ENCODE results near the gene DDX27. TPM values are rescaled to one million over a fixed set of nuclear protein-coding genes. Genes with fewer than 3 reads are reported as not detected.

The DDX27 gene
- total and polyA plus RNA-seq, 2 of the 13 experiments (the other 11 are each of a cell fraction or from before 2014, with no cell fraction given), result 42.6 to 72.8 TPM

DNA sequence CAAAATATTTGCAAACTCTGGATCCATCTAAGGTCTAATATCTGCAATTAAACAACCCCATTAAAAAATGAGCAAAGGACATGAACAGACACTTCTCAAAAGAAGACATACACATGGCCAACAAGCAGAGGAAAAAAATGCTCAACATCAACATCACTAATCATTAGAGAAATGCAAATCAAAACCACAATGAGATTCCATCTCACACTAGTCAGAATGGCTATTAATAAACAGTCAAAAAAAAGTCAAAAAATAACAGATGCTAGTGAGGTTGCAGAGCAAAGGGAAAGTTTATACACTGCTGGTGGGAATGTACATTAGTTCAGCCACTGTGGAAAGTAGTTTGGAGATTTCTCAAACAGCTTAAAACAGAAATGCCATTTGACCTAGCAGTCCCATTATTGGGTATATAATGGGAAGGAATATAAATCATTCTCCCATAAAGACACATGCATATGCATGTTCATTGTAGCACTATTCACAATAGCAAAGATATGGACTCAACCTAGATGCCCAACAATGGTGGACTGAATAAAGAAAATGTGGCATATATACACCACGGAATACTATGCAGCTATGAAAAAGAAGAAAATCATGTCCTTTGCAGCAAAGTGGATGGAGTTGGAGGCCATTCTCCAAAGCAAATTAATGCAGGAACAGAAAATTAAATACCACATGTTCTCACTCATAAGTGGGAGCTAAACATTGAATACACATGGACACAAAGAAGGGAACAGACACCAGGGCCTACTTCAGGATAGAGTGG, 49.6 kb downstream of the DDX27 start (continued):
- TF ChIP-seq, protein P1, sequence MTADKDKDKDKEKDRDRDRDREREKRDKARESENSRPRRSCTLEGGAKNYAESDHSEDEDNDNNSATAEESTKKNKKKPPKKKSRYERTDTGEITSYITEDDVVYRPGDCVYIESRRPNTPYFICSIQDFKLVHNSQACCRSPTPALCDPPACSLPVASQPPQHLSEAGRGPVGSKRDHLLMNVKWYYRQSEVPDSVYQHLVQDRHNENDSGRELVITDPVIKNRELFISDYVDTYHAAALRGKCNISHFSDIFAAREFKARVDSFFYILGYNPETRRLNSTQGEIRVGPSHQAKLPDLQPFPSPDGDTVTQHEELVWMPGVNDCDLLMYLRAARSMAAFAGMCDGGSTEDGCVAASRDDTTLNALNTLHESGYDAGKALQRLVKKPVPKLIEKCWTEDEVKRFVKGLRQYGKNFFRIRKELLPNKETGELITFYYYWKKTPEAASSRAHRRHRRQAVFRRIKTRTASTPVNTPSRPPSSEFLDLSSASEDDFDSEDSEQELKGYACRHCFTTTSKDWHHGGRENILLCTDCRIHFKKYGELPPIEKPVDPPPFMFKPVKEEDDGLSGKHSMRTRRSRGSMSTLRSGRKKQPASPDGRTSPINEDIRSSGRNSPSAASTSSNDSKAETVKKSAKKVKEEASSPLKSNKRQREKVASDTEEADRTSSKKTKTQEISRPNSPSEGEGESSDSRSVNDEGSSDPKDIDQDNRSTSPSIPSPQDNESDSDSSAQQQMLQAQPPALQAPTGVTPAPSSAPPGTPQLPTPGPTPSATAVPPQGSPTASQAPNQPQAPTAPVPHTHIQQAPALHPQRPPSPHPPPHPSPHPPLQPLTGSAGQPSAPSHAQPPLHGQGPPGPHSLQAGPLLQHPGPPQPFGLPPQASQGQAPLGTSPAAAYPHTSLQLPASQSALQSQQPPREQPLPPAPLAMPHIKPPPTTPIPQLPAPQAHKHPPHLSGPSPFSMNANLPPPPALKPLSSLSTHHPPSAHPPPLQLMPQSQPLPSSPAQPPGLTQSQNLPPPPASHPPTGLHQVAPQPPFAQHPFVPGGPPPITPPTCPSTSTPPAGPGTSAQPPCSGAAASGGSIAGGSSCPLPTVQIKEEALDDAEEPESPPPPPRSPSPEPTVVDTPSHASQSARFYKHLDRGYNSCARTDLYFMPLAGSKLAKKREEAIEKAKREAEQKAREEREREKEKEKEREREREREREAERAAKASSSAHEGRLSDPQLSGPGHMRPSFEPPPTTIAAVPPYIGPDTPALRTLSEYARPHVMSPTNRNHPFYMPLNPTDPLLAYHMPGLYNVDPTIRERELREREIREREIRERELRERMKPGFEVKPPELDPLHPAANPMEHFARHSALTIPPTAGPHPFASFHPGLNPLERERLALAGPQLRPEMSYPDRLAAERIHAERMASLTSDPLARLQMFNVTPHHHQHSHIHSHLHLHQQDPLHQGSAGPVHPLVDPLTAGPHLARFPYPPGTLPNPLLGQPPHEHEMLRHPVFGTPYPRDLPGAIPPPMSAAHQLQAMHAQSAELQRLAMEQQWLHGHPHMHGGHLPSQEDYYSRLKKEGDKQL (CRISPR knock-in tag; IDR thresholded peaks at IDR 0.05; ENCODE audit: low read depth), result no peak
- TF ChIP-seq, protein P2, sequence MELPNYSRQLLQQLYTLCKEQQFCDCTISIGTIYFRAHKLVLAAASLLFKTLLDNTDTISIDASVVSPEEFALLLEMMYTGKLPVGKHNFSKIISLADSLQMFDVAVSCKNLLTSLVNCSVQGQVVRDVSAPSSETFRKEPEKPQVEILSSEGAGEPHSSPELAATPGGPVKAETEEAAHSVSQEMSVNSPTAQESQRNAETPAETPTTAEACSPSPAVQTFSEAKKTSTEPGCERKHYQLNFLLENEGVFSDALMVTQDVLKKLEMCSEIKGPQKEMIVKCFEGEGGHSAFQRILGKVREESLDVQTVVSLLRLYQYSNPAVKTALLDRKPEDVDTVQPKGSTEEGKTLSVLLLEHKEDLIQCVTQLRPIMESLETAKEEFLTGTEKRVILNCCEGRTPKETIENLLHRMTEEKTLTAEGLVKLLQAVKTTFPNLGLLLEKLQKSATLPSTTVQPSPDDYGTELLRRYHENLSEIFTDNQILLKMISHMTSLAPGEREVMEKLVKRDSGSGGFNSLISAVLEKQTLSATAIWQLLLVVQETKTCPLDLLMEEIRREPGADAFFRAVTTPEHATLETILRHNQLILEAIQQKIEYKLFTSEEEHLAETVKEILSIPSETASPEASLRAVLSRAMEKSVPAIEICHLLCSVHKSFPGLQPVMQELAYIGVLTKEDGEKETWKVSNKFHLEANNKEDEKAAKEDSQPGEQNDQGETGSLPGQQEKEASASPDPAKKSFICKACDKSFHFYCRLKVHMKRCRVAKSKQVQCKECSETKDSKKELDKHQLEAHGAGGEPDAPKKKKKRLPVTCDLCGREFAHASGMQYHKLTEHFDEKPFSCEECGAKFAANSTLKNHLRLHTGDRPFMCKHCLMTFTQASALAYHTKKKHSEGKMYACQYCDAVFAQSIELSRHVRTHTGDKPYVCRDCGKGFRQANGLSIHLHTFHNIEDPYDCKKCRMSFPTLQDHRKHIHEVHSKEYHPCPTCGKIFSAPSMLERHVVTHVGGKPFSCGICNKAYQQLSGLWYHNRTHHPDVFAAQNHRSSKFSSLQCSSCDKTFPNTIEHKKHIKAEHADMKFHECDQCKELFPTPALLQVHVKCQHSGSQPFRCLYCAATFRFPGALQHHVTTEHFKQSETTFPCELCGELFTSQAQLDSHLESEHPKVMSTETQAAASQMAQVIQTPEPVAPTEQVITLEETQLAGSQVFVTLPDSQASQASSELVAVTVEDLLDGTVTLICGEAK (IDR thresholded peaks at IDR 0.05), result no peak
- TF ChIP-seq, protein P2 (CRISPR knock-in tag; IDR thresholded peaks at IDR 0.05), result no peak
- TF ChIP-seq, protein P3, sequence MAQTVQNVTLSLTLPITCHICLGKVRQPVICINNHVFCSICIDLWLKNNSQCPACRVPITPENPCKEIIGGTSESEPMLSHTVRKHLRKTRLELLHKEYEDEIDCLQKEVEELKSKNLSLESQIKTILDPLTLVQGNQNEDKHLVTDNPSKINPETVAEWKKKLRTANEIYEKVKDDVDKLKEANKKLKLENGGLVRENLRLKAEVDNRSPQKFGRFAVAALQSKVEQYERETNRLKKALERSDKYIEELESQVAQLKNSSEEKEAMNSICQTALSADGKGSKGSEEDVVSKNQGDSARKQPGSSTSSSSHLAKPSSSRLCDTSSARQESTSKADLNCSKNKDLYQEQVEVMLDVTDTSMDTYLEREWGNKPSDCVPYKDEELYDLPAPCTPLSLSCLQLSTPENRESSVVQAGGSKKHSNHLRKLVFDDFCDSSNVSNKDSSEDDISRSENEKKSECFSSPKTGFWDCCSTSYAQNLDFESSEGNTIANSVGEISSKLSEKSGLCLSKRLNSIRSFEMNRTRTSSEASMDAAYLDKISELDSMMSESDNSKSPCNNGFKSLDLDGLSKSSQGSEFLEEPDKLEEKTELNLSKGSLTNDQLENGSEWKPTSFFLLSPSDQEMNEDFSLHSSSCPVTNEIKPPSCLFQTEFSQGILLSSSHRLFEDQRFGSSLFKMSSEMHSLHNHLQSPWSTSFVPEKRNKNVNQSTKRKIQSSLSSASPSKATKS (CRISPR knock-in tag; IDR thresholded peaks at IDR 0.05), result no peak
- no peak for TF ChIP-seq SRSF1 (optimal IDR thresholded peaks at IDR 0.05; ENCODE audit: low read depth, low read length)
- no peak for TF ChIP-seq RBFOX2 (IDR thresholded peaks at IDR 0.05; ENCODE audit: low read depth, low read length)
- TF ChIP-seq, protein P4, sequence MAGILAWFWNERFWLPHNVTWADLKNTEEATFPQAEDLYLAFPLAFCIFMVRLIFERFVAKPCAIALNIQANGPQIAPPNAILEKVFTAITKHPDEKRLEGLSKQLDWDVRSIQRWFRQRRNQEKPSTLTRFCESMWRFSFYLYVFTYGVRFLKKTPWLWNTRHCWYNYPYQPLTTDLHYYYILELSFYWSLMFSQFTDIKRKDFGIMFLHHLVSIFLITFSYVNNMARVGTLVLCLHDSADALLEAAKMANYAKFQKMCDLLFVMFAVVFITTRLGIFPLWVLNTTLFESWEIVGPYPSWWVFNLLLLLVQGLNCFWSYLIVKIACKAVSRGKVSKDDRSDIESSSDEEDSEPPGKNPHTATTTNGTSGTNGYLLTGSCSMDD (CRISPR knock-in tag; IDR thresholded peaks at IDR 0.05), result no peak
- TF ChIP-seq RBM22 (optimal IDR thresholded peaks at IDR 0.05; ENCODE audit: low read length), result no peak
